B cell (primary cell): ENCODE data around the gene GPR25. TPM values are rescaled to one million over a fixed set of nuclear protein-coding genes. Genes with fewer than 3 reads are reported as not detected.

Source experiments
- ATAC-seq: fragments of 200-7000 bp; cut with Tn5 transposase; one replicate; pipeline ENCODE4 v1.10.0; 2021; ENCODE audit warnings: low read depth, mild to moderate bottlenecking, moderate number of reproducible peaks, moderate library complexity
- CTCF ChIA-PET: fragments of 350-600 bp; sonication (Branson Sonifier 250); formaldehyde crosslinking; loops from one replicate; lab custom pipeline; 2021; ENCODE audit warnings: antibody characterized with exemption, inconsistent platforms; lab: Charles Lee
- POLR2A ChIA-PET: fragments of 350-600 bp; sonication (Branson Sonifier 250); formaldehyde crosslinking; loops from one replicate; lab custom pipeline; 2021; ENCODE audit warnings: antibody characterized with exemption; lab: Charles Lee
- DNase-seq: peaks from one replicate; pipeline ENCODE4 v3.0.0; 2013
- H2AFZ ChIP-seq: 2 replicates; pipeline ENCODE4 v1.6.1; 2012; ENCODE audit warnings: mild to moderate bottlenecking, low read depth, low read length; ENCODE audit not compliant: insufficient read depth, poor library complexity, severe bottlenecking
- H3K27ac ChIP-seq, 2 donors: 1 replicate in 1 of 2; 2 replicates in 1 of 2; pipeline ENCODE4 v1.5.1; 2012 to 2013; ENCODE audit warnings: low read length in 2 of 2, mild to moderate bottlenecking in 2 of 2, moderate library complexity in 1 of 2
- H3K27me3 ChIP-seq, 4 experiments: fragments of 200-600 bp in 1 of 4; sonication (generic) in 1 of 4; replicated peaks in 1 of 4; 1 replicate in 2 of 4; 2 replicates in 2 of 4; pipeline versions ENCODE4 v1.6.1 to v1.7.0; 2013 to 2016; ENCODE audit warnings: low read length in 3 of 4, mild to moderate bottlenecking in 2 of 4, mixed read lengths in 1 of 4, moderate library complexity in 1 of 4; ENCODE audit not compliant: insufficient read depth in 4 of 4, control insufficient read depth in 3 of 4; ENCODE audit errors: control extremely low read depth in 1 of 4
- H3K36me3 ChIP-seq, 2 experiments: replicated peaks in 1 of 2; 1 replicate in 1 of 2; 2 replicates in 1 of 2; pipeline versions ENCODE4 v1.6.1 to v1.7.1; 2013; ENCODE audit warnings: low read length in 1 of 2; ENCODE audit not compliant: insufficient read depth in 2 of 2, control insufficient read depth in 1 of 2; ENCODE audit errors: control extremely low read depth in 1 of 2, extremely low read depth in 1 of 2
- H3K4me1 ChIP-seq, 2 donors: fragments of 200-600 bp in 1 of 2; sonication (generic) in 1 of 2; 1 replicate in 1 of 2; 2 replicates in 1 of 2; pipeline versions ENCODE4 v1.5.1 to v1.6.1; 2013 to 2017; ENCODE audit warnings: low read length in 2 of 2; ENCODE audit not compliant: control insufficient read depth in 2 of 2, insufficient read depth in 2 of 2
- H3K4me2 ChIP-seq: replicated peaks from 2 replicates; pipeline ENCODE3; 2012; ENCODE audit warnings: mild to moderate bottlenecking, low read depth, low read length; ENCODE audit not compliant: poor library complexity, severe bottlenecking
- H3K4me3 ChIP-seq, 5 experiments: fragments of 200-600 bp in 1 of 5; sonication (generic) in 1 of 5; 1 replicate in 3 of 5; 2 replicates in 2 of 5; pipeline versions ENCODE4 v1.5.1 to v1.7.0; 2011 to 2016; ENCODE audit warnings: low read length in 4 of 5, mild to moderate bottlenecking in 4 of 5, low read depth in 2 of 5, control low read depth in 1 of 5, moderate library complexity in 1 of 5; ENCODE audit not compliant: insufficient read depth in 1 of 5; ENCODE audit errors: control extremely low read depth in 1 of 5, extremely low read depth in 1 of 5
- H3K79me2 ChIP-seq: fragments of 200-600 bp; sonication (generic); one replicate; pipeline ENCODE4 v1.6.0; 2016; ENCODE audit warnings: low read length; ENCODE audit not compliant: control insufficient read depth, insufficient read depth
- H3K9ac ChIP-seq: fragments of 200-600 bp; sonication (generic); 2 replicates; pipeline ENCODE4 v1.6.1; 2017; ENCODE audit warnings: mild to moderate bottlenecking, low read length, moderate library complexity
- H3K9me3 ChIP-seq, 3 donors: one replicate each; pipeline versions ENCODE4 v1.6.1 to v1.7.1; 2013; ENCODE audit warnings: low read length in 2 of 3; ENCODE audit not compliant: control insufficient read depth in 2 of 3, insufficient read depth in 1 of 3; ENCODE audit errors: control extremely low read depth in 1 of 3
- H4K20me1 ChIP-seq: 2 replicates; pipeline ENCODE4 v1.6.0; 2012; ENCODE audit warnings: mild to moderate bottlenecking, low read length; ENCODE audit not compliant: insufficient read depth, control insufficient read depth, poor library complexity, severe bottlenecking
- H3K27ac Mint-ChIP-seq: one replicate; pipeline ENCODE4 v1.8.0; 2021; ENCODE audit warnings: mixed read lengths
- H3K27me3 Mint-ChIP-seq: one replicate; pipeline ENCODE4 v1.8.0; 2021; ENCODE audit warnings: mixed read lengths
- H3K4me1 Mint-ChIP-seq: one replicate; pipeline ENCODE4 v1.8.0; 2021; ENCODE audit warnings: mixed read lengths
- H3K4me3 Mint-ChIP-seq: one replicate; pipeline ENCODE4 v1.8.0; 2021; ENCODE audit warnings: mixed read lengths
- H3K9me3 Mint-ChIP-seq: one replicate; pipeline ENCODE4 v1.8.0; 2022; ENCODE audit warnings: mixed read lengths; ENCODE audit not compliant: insufficient read depth
- CTCF ChIP-seq: fragments of 200-600 bp; IDR thresholded peaks from one replicate; pipeline ENCODE4 v1.8.0; 2022; ENCODE audit warnings: antibody characterized with exemption, mild to moderate bottlenecking
- EZH2 ChIP-seq: IDR thresholded peaks from 2 replicates; pipeline ENCODE4 v1.6.1; 2012; ENCODE audit warnings: borderline replicate concordance, low read depth, mild to moderate bottlenecking, moderate library complexity, low read length; ENCODE audit not compliant: insufficient read depth, poor library complexity, severe bottlenecking
- WGBS: methylation state at CpG from one replicate; pipeline ENCODE4 v1.1.5; 2013; ENCODE audit warnings: missing lambda C conversion rate; ENCODE audit not compliant: insufficient coverage; 5-methylcytosine and 5-hydroxymethylcytosine counted together
- intact Hi-C: fragments of 100-400 bp; cut with micrococcal nuclease; formaldehyde crosslinking; loops from one replicate; pipeline ENCODE4 v1.10.0; 2022
- polyA plus RNA-seq: library from polyadenylated mRNA; depleted of rRNA; stranded (reverse); fragments of >200 nt; gene quantifications from 2 replicates; pipeline ENCODE4 v1.2.3, GENCODE V29; 2012
- total RNA-seq, 2 donors: library from RNA; stranded (reverse); fragments of 120-200 nt in 1 of 2; gene quantifications; 1 replicate in 1 of 2; 2 replicates in 1 of 2; pipeline versions ENCODE4 v1.2.3 to v1.2.4, GENCODE V29; 2013 to 2022

Gene GPR25
- total and polyA plus RNA-seq, 2 donors (not counting 1 experiment from before 2014, with no cell fraction given) = 1.8 to 3.1 TPM

GRCh38 chr1:200923601-200924000 lies 50.8 kb downstream of the GPR25 start:
- TF ChIP-seq EZH2 = no peak
- no peak for TF ChIP-seq CTCF
- Histone ChIP-seq H3K27me3 (no peaks in the 10 kb centered on the region), H3K79me2 (no peaks in the 10 kb centered on the region), H3K36me3 (no peaks in the 10 kb centered on the region), H4K20me1 (no peaks in the 10 kb centered on the region), H3K4me3 (no peak overlapping the region), H3K27ac (no peak overlapping the region), H3K9me3 (no peaks in the 10 kb centered on the region), H3K4me1 (no peaks in the 10 kb centered on the region), H3K9ac (no peak overlapping the region), H2AFZ (no peak overlapping the region), H3K4me2 (no peak overlapping the region)
- no peaks in the 10 kb centered on the region for H3K9me3 Mint-ChIP-seq
- DNase-seq (no peak), ATAC-seq (no peak)
- H3K4me1 Mint-ChIP-seq = no peaks in the 10 kb centered on the region
- no CpG with 5 or more reads among the region's 1 CpG for WGBS
- ChIA-PET POLR2A (no interaction called here), CTCF (no interaction called here)
- H3K27ac Mint-ChIP-seq = no peak overlapping the region
- intact Hi-C loops = no loop called here
- H3K4me3 Mint-ChIP-seq = no peak overlapping the region
- H3K27me3 Mint-ChIP-seq = peaks cover 3% of the 10 kb centered on the region

Other genes with a start within 250 kb of the GPR25 start
- gene DDX59, start 203.1 kb upstream of the GPR25 start, total RNA-seq = 41.9 and 43.6 TPM in 2 replicates
- gene DDX59, start 203.1 kb upstream of the GPR25 start, polyA plus RNA-seq = 20.2 and 24.6 TPM in 2 replicates
- gene CAMSAP2, start 134.1 kb upstream of the GPR25 start, total RNA-seq = 1.4 and 2.1 TPM in 2 replicates
- gene CAMSAP2, start 134.1 kb upstream of the GPR25 start, polyA plus RNA-seq = 0.10 and 0.14 TPM in 2 replicates
- 0.34 TPM in 1 of 2 replicates, not detected in the other for gene INAVA, start 21.9 kb downstream of the GPR25 start, total RNA-seq
- gene INAVA, start 21.9 kb downstream of the GPR25 start, polyA plus RNA-seq = 0.06 and 0.07 TPM in 2 replicates
- gene KIF21B, start 150.7 kb downstream of the GPR25 start, total RNA-seq = 41.6 and 42.0 TPM in 2 replicates
- gene KIF21B, start 150.7 kb downstream of the GPR25 start, polyA plus RNA-seq = 32.0 and 41.1 TPM in 2 replicates
- not detected in 2 replicates for gene CACNA1S, start 239.4 kb downstream of the GPR25 start, total RNA-seq
- not detected in 2 replicates for gene CACNA1S, start 239.4 kb downstream of the GPR25 start, polyA plus RNA-seq